MCF 10A (cell line): Measurements from ENCODE around the gene SNX27. TPM values are rescaled to one million over a fixed set of nuclear protein-coding genes. Genes with fewer than 3 reads are reported as not detected.

Experiments
- BruUV-seq: library from RNA; stranded (reverse); fragments of 400-500 nt; replicated peaks from 2 replicates; lab custom pipeline; 2021; lab: Mats Ljungman, UMichigan
- CTCF ChIA-PET: fragments of 300-600 bp; sonication (Branson Sonifier 250); formaldehyde crosslinking; extraction: SDS; loops from one replicate; lab custom pipeline; 2021; ENCODE audit warnings: antibody characterized with exemption, inconsistent platforms; lab: Yijun Ruan, JAX
- POLR2A ChIA-PET: fragments of 300-600, 350-650 bp; sonication (Branson Sonifier 250); formaldehyde crosslinking; extraction: SDS; loops from one replicate; lab custom pipeline; 2020; ENCODE audit warnings: antibody characterized with exemption, inconsistent platforms; lab: Yijun Ruan, JAX
- DNase-seq: peaks from one replicate; pipeline ENCODE4 v3.0.0-alpha.2; 2018; ENCODE audit not compliant: unreplicated experiment
- H3K27ac Mint-ChIP-seq: one replicate; pipeline ENCODE4 v1.8.0; 2022; ENCODE audit warnings: mild to moderate bottlenecking, low read depth, mixed read lengths; ENCODE audit not compliant: unreplicated experiment
- H3K27me3 Mint-ChIP-seq: one replicate; pipeline ENCODE4 v1.8.0; 2022; ENCODE audit warnings: mixed read lengths; ENCODE audit not compliant: insufficient read depth, unreplicated experiment
- H3K36me3 Mint-ChIP-seq: one replicate; pipeline ENCODE4 v1.8.0; 2022; ENCODE audit warnings: mild to moderate bottlenecking, moderate library complexity, mixed read lengths; ENCODE audit not compliant: insufficient read depth, unreplicated experiment
- H3K4me1 Mint-ChIP-seq: one replicate; pipeline ENCODE4 v1.8.0; 2022; ENCODE audit warnings: mixed read lengths; ENCODE audit not compliant: insufficient read depth, unreplicated experiment
- H3K4me3 Mint-ChIP-seq: one replicate; pipeline ENCODE4 v1.8.0; 2022; ENCODE audit warnings: mild to moderate bottlenecking, moderate library complexity, mixed read lengths; ENCODE audit not compliant: unreplicated experiment
- H3K9me3 Mint-ChIP-seq: one replicate; pipeline ENCODE4 v1.8.0; 2022; ENCODE audit warnings: mixed read lengths; ENCODE audit not compliant: unreplicated experiment
- CTCF ChIP-seq: fragments of 200-600 bp; IDR thresholded peaks from one replicate; pipeline ENCODE4 v1.8.0; 2022; ENCODE audit warnings: antibody characterized with exemption, mild to moderate bottlenecking; ENCODE audit not compliant: unreplicated experiment
- intact Hi-C: fragments of 100-400 bp; cut with micrococcal nuclease; formaldehyde crosslinking; loops from 2 replicates; pipeline ENCODE4 v1.14.1; 2022
- total RNA-seq: library from RNA; stranded (reverse); gene quantifications from 2 replicates; pipeline ENCODE4 v1.2.3, GENCODE V29; 2022

The SNX27 gene
- total RNA-seq, 1 experiment from 2014 or later, result 36.9 TPM

- DNase-seq, result no peak
- ChIA-PET CTCF (no interaction called here), POLR2A (no interaction called here)
- Mint-ChIP-seq H3K4me1 (peaks cover 6% of the 10 kb centered on the region), H3K9me3 (no peaks in the 10 kb centered on the region), H3K27me3 (no peaks in the 10 kb centered on the region), H3K36me3 (peaks cover 13% of the 10 kb centered on the region), H3K27ac (no peak overlapping the region), H3K4me3 (no peak overlapping the region)
- intact Hi-C loops, result no loop called here
- TF ChIP-seq CTCF, result no peak
- no TSS peak for BruUV-seq
Measured at GRCh38 chr1:151644001-151644400, 32.2 kb downstream of the SNX27 start.

- DNase-seq, result peak; percentile 62
- no peak for TF ChIP-seq CTCF
- H3K4me3 Mint-ChIP-seq, result no peak overlapping the region
- ChIA-PET POLR2A (interaction anchor here (1.0 kb wide), 1 partner anchor 13 kb away, joined by 3 read pairs; no protein-coding TSS in a partner anchor), CTCF (interaction anchor here (2.0 kb wide), 1 partner anchor 59 kb away, joined by 8 read pairs; no protein-coding TSS in a partner anchor)
- H3K27ac Mint-ChIP-seq, result no peak overlapping the region
- intact Hi-C loops, result no loop called here
- peaks cover 25% of the 10 kb centered on the region for H3K36me3 Mint-ChIP-seq
- H3K4me1 Mint-ChIP-seq, result peaks cover 12% of the 10 kb centered on the region
- no peaks in the 10 kb centered on the region for H3K27me3 Mint-ChIP-seq
- H3K9me3 Mint-ChIP-seq, result no peaks in the 10 kb centered on the region
- BruUV-seq, result no TSS peak
Measured at GRCh38 chr1:151653397-151653796, 41.5 kb downstream of the SNX27 start.

GRCh38 chr1:151655371-151655770 lies 43.5 kb downstream of the SNX27 start:
- ChIA-PET CTCF (interaction anchor here (0.5 to 1.8 kb wide), 6 partner anchors 37 to 999 kb away, joined by 3 to 10 read pairs (median 4); no protein-coding TSS in a partner anchor), POLR2A (interaction anchor here (0.8 to 1.0 kb wide), 3 partner anchors 9 to 21 kb away, joined by 3 to 4 read pairs (median 4); no protein-coding TSS in a partner anchor)
- Mint-ChIP-seq H3K9me3 (no peaks in the 10 kb centered on the region), H3K4me1 (peaks cover 12% of the 10 kb centered on the region), H3K36me3 (peaks cover 30% of the 10 kb centered on the region), H3K4me3 (no peak overlapping the region), H3K27ac (no peak overlapping the region), H3K27me3 (no peaks in the 10 kb centered on the region)
- DNase-seq, result no peak
- no peak for TF ChIP-seq CTCF
- intact Hi-C loops, result no loop called here
- no TSS peak for BruUV-seq

- Mint-ChIP-seq H3K4me3 (no peak overlapping the region), H3K36me3 (peaks cover 58% of the 10 kb centered on the region), H3K27me3 (no peaks in the 10 kb centered on the region), H3K9me3 (no peaks in the 10 kb centered on the region), H3K27ac (no peak overlapping the region), H3K4me1 (no peaks in the 10 kb centered on the region)
- no peak for TF ChIP-seq CTCF
- no peak for DNase-seq
- intact Hi-C loops, result no loop called here
- no TSS peak for BruUV-seq
- ChIA-PET CTCF (interaction anchor here (0.6 kb wide), 1 partner anchor 159 kb away, joined by 3 read pairs; no protein-coding TSS in a partner anchor), POLR2A (interaction anchor here (0.6 to 0.8 kb wide), 3 partner anchors 9 to 375 kb away, joined by 3 to 5 read pairs (median 4); partner anchors contain the start of gene S100A11)
Measured at GRCh38 chr1:151661751-151662150, 49.9 kb downstream of the SNX27 start.
